DMS79 (cell line): ENCODE results near the gene LMCD1.

ENCODE experiments used
- DNase-seq: peaks from one replicate; lab custom pipeline; 2025; lab: John Stamatoyannopoulos, UW

LMCD1 gene

GRCh38 chr3:8536096-8537056 is 34.8 kb downstream of the LMCD1 start:
- DNase-seq, result no peak

- no peak for DNase-seq
Observed at GRCh38 chr3:8537440-8537839, 35.8 kb downstream of the LMCD1 start.

DNA sequence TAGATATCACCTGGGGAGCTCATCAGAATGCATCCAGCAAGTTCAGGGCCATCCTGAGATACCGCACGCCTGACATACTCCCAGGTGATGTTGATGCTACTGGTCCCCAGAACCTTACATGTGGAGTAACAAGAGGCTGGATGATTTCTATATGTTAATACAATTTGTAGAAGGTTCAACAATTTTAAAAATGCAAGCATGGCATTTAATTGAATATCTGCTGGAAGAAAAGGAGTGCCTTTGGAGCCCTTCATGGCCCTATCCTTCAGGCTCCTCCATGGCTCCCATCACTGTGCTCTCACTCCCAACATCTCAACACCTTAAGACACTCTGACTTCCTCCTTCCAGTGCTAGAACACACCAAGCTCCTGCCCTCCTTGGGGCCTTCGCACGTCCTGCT is 36.6 kb downstream of the LMCD1 start:
- DNase-seq, result no peak

DNA sequence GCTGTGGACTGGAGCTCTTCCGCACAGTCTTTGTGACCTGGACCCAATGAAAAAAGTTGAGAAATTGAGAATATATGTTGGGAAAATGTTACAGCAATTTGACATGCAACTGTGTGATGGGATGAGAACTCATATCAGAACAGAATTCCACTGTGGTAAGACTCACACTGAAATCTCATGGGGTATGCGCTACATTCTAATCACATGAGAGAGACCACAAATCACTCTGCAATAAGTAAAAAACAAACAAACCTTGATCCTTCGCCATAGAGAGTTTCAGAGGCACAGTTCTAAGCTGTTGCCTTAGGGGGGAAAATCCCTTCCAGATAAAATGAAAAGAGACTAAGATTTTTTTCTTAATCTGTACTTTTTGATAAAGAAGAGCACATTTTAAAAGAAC is 37.3 kb downstream of the LMCD1 start:
- DNase-seq, result no peak

DNA sequence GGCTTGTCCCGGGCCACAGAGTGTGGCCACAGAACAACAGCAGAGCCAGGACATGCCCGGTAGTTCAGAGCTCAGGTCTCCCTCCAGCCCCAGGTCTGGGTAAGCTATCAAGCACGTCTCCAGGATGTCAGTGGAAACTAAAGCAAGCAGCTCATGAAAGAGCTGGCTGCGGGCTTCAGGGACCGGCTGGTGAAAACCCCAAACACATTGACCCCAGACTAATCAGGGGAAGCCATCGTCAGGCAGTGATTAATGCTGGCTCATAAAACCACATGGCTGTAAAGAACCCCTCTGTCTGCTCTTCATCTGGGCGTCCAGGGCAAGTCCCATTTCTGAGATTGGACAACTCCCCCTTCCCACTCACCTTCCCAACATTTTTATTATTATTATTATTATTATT is 37.8 kb downstream of the LMCD1 start:
- no peak for DNase-seq

GRCh38 chr3:8540456-8540855 is 38.8 kb downstream of the LMCD1 start:
- no peak for DNase-seq

DNA sequence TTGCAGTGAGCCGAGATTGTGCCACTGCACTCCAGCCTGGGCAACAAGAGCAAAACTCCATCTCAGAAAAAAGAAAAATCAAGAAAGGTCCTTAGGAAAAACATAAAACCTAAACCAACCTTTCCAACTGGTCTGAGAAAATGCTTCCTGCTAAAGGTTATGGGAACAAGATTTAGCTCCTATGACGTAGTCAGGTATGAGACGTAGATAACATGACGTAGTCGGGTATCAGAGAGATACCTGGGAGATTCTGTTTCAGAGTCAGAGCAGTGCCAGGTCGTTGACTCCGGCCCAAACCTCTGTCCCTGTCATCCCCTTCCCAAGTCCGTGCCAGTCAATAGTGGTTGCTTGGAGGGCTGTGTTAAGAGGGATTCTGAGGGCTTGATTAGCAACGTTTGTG is 39.9 kb downstream of the LMCD1 start:
- DNase-seq, result no peak

GRCh38 chr3:8542190-8543135 is 40.8 kb downstream of the LMCD1 start:
- no peak for DNase-seq

DNA sequence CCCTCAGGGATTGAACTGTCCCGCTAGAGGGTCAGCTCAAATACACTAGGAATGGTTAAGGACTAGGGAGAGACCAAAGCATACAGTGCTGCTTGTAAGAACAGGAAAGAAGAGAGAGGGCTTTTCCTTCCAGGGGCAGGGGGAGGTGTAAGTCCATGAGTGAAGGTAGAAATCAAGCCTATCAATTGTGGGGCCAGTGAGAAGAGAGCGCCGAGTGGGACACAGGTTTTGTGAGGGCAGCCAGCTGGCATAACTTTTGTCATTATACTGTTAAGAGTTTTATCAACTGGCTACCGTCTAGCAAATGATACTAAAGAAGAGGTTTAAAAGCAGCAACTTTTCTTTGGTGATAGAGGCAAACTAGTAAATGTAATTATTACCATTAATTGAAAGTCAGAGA is 45.0 kb downstream of the LMCD1 start:
- no peak for DNase-seq

GRCh38 chr3:8548502-8549275 is 47.1 kb downstream of the LMCD1 start:
- no peak for DNase-seq

- no peak for DNase-seq
Observed at GRCh38 chr3:8549354-8549753, 47.7 kb downstream of the LMCD1 start.

- DNase-seq, result no peak
Observed at GRCh38 chr3:8550611-8551010, 49.0 kb downstream of the LMCD1 start.

GRCh38 chr3:8552223-8552762 is 50.7 kb downstream of the LMCD1 start:
- DNase-seq, result no peak

DNA sequence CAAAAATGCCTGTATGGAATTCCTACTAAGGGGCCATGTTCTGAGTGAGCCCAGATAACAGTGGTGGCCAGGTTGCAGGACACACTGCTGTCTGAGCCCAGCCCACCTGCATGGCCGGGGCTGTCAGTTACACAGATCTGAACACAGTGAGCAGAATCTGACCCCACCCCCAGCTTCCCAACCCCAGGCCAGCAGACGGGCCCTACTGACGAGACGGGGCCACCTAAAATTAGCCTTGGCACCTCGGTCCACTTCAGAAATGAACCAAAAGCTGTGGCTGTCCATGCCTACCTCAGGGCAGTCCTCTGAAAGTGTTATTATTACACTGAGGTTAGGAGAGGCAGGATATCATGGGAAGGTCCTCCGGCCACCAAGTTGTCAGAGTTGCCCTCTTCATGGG is 51.8 kb downstream of the LMCD1 start:
- no peak for DNase-seq

- DNase-seq, result no peak
Observed at GRCh38 chr3:8554696-8555095, 53.1 kb downstream of the LMCD1 start.

- DNase-seq, result peak; percentile 49
Observed at GRCh38 chr3:8555113-8555661, 53.6 kb downstream of the LMCD1 start.

GRCh38 chr3:8555725-8556472 is 54.3 kb downstream of the LMCD1 start:
- DNase-seq, result no peak

DNA sequence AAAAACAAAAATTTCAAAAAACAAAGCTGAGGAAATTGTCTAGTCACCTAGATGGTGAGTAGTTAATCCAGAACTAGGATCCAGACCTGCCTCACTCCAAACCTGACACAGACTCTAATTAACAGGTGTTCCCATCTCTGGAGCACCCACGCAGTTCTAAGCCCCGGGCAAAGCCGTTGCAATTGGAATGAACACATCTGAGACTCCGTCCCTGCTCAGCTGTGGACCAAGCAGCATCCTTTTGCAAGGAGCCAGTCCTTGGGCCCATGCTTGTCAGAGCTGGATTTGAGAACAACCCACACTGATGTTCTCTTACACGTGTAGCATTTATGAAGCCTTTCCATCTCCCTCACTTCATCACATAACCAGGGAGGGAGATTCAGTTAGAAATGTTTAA is 54.8 kb downstream of the LMCD1 start:
- no peak for DNase-seq

GRCh38 chr3:8557298-8557697 is 55.7 kb downstream of the LMCD1 start:
- no peak for DNase-seq

DNA sequence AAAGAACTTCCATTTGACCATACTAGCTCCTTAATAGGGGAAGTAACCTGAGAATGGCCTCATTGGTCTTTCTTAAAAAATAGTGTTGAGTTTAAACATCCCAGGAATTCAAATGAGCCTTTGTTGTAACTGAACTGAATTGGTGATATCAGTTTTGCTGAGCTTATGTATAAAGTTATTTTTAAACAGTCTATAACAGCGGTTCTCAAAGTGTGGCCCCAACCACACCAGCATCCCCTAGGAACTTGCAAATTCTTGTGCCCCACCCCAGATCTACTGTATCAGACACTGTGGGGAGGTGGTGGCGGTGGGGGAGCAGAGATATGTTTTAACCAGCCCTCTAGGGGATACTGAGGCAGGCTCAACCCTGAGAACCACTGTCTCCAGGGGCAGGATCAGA is 57.0 kb downstream of the LMCD1 start:
- no peak for DNase-seq

DNA sequence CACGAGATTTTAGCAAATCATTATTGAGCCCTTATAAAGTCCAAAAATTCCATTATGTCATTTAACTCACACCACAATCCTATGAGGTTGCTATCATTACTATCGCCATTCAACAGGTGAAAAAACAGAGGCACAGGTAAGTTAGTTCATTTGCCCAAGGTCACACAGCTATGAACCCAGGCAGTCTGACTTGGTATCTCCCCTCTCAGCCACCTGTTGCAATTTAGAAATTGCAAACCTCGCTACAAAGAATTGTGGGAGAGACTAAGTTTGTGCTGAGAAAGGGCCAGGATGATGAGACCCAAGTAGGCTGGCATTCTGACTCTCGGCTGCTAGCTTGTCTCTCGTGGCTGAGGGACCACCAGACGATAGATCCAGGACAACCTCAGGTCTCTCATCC is 57.7 kb downstream of the LMCD1 start:
- no peak for DNase-seq
